Body of pancreas (tissue), 4 donors: ENCODE data around the gene TBX19. TPM values are rescaled to one million over a fixed set of nuclear protein-coding genes. Genes with fewer than 3 reads are reported as not detected.

ENCODE experiments used
- ATAC-seq: fragments of 150-250 bp; one replicate; pipeline ENCODE4 v1.9.1; 2016
- DNase-seq, 4 donors: peaks; one replicate each; pipeline ENCODE4 v3.0.0-alpha.2; 2019
- H3K27ac ChIP-seq, 4 donors: fragments of 200-600 bp; sonication (generic); 1 replicate in 3 of 4; 2 replicates in 1 of 4; pipeline versions ENCODE4 v1.5.1 to v1.6.1; 2016 to 2019; ENCODE audit warnings: mild to moderate bottlenecking in 1 of 4, mixed read lengths in 1 of 4, moderate library complexity in 1 of 4
- H3K27me3 ChIP-seq, 2 donors: fragments of 200-600 bp; sonication (generic); one replicate each; pipeline ENCODE4 v1.6.0; 2016; ENCODE audit warnings: mild to moderate bottlenecking in 1 of 2
- H3K36me3 ChIP-seq, 2 donors: fragments of 200-600 bp; sonication (generic); replicated peaks in 1 of 2; 2 replicates each; pipeline ENCODE4 v1.5.1; 2016; ENCODE audit warnings: low read depth in 2 of 2; ENCODE audit not compliant: insufficient read depth in 1 of 2
- H3K4me1 ChIP-seq: fragments of 200-600 bp; sonication (generic); one replicate; pipeline ENCODE4 v1.6.0; 2016
- H3K4me3 ChIP-seq, 2 donors: fragments of 200-600 bp; sonication (generic); 1 replicate in 1 of 2; 2 replicates in 1 of 2; pipeline ENCODE4 v1.5.1; 2016 to 2019
- H3K9me3 ChIP-seq, 3 donors: fragments of 200-600 bp; sonication (generic); 1 replicate in 2 of 3; 2 replicates in 1 of 3; pipeline ENCODE4 v1.5.1; 2016
- CTCF ChIP-seq, 7 experiments: fragments of 450-650 bp in 4 of 7; fragments of 200-600 bp in 3 of 7; sonication (generic) in 3 of 7; IDR thresholded peaks; one replicate each; pipeline ENCODE4 v1.5.1; 2016 to 2019; ENCODE audit warnings: antibody characterized with exemption in 7 of 7
- POLR2A ChIP-seq, 3 donors: fragments of 450-650 bp; IDR thresholded peaks; one replicate each; pipeline ENCODE4 v1.6.1; 2016; ENCODE audit warnings: antibody characterized with exemption in 3 of 3, mild to moderate bottlenecking in 2 of 3
- WGBS, 2 donors: methylation state at CpG; one replicate each; pipeline ENCODE4 v1.1.5; 2017; 5-methylcytosine and 5-hydroxymethylcytosine counted together
- intact Hi-C: fragments of 100-400 bp; cut with DNase I; formaldehyde crosslinking; loops from one replicate; pipeline ENCODE4 v1.15.1; 2023
- total RNA-seq, 2 donors: library from RNA; depleted of rRNA; stranded (reverse); fragments of >200 nt; gene quantifications; one replicate each; pipeline ENCODE4 v1.1.0, GENCODE V29; 2016

The TBX19 gene
- total RNA-seq, 2 donors from 2014 or later: 0.78 to 2.0 TPM

GRCh38 chr1:168246506-168246905, 34.2 kb upstream of the TBX19 start:
- intact Hi-C loops: no loop called here
- H3K4me3 ChIP-seq: no peak overlapping the region
- no peak for ATAC-seq

GRCh38 chr1:168252204-168252733, 28.4 kb upstream of the TBX19 start:
- H3K4me1 ChIP-seq: no peaks in the 10 kb centered on the region
- no peaks in the 10 kb centered on the region for H3K27me3 ChIP-seq
- DNase-seq (no peak), ATAC-seq (no peak)
- TF ChIP-seq POLR2A (IDR thresholded peaks at IDR 0.05) (no peak), CTCF (IDR thresholded peaks at IDR 0.05) (no peak)
- no peak overlapping the region for H3K27ac ChIP-seq
- peaks cover 0 to 13% (median 0%) of the 10 kb centered on the region in 3 donors for H3K9me3 ChIP-seq
- intact Hi-C loops: no loop called here
- no peak overlapping the region for H3K4me3 ChIP-seq
- peaks cover 0 to 4% of the 10 kb centered on the region in 2 donors for H3K36me3 ChIP-seq
- WGBS, 2 donors: 73 to 74% methylated on average over 3 of the region's 3 CpGs

More at GRCh38 chr1:168246506-168246905, 34.2 kb upstream of the TBX19 start:
- peaks cover 0 to 8% of the 10 kb centered on the region in 2 donors for H3K36me3 ChIP-seq
- TF ChIP-seq CTCF (IDR thresholded peaks at IDR 0.05) (no peak), POLR2A (IDR thresholded peaks at IDR 0.05) (no peak)
- no peaks in the 10 kb centered on the region for H3K9me3 ChIP-seq
- no peaks in the 10 kb centered on the region for H3K27me3 ChIP-seq
- 84 to 89% methylated on average over 5 of the region's 5 CpGs for WGBS, 2 donors
- peaks cover 13% of the 10 kb centered on the region for H3K4me1 ChIP-seq
- no peak overlapping the region for H3K27ac ChIP-seq
- no peak for DNase-seq

DNA sequence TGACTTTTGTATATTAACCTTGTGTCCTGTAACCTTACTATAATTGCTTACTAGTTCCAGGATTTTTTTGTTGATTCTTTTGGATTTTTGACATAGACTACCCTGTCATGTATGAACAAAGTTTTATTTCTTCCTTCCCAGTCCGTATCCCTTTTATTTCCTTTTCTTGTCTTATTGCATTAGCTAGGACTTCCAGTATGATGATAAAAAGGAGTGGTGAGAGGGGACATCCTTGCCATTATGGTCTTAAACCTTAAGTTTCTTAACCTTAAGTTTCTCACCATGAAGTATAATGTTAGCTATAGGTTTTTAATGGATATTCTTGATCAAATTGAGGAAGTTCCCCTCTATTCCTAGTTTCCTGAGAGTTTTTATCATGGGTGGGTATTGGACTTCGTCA, 24.5 kb upstream of the TBX19 start:
- H3K36me3 ChIP-seq: no peaks in the 10 kb centered on the region
- TF ChIP-seq CTCF (IDR thresholded peaks at IDR 0.05) (no peak), POLR2A (IDR thresholded peaks at IDR 0.05) (no peak)
- ATAC-seq: no peak
- DNase-seq: no peak
- H3K27ac ChIP-seq: no peak overlapping the region
- intact Hi-C loops: no loop called here
- H3K27me3 ChIP-seq: no peaks in the 10 kb centered on the region
- peaks cover 2% of the 10 kb centered on the region for H3K4me1 ChIP-seq
- 93 to 100% methylated on average over 2 of the region's 2 CpGs for WGBS, 2 donors
- H3K4me3 ChIP-seq: no peak overlapping the region
- peaks cover 0 to 13% (median 0%) of the 10 kb centered on the region in 3 donors for H3K9me3 ChIP-seq

DNA sequence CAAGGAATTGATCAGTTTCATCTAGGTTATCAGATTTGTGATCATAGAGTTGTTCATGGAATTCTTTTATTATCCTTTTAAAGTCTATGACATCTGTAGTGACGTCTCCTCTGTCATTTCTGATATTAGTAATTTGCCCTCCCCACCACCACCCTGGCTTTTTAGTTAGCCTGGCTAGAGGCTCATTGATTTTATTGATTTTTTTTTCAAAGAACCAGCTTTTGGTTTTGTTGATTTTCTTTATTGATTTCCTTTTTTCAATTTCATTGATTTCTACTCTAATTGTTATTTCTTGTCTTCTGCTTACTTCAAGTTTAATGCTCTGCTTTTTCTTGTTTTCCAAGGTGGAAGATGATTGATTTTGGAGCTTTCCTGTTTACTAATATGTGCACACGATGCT, 23.3 kb upstream of the TBX19 start:
- no peak for DNase-seq
- Histone ChIP-seq H3K4me1 (peaks cover 9% of the 10 kb centered on the region), H3K4me3 (no peak overlapping the region), H3K27ac (no peak overlapping the region), H3K27me3 (no peaks in the 10 kb centered on the region), H3K9me3 (peaks cover 0 to 13% (median 0%) of the 10 kb centered on the region in 3 donors), H3K36me3 (no peaks in the 10 kb centered on the region)
- TF ChIP-seq POLR2A (IDR thresholded peaks at IDR 0.05): no peak
- 48 to 76% methylated on average over 2 of the region's 2 CpGs for WGBS, 2 donors
- no peak for ATAC-seq
- intact Hi-C loops: no loop called here

GRCh38 chr1:168259567-168259966, 21.1 kb upstream of the TBX19 start:
- intact Hi-C loops: no loop called here
- peaks cover 0 to 13% (median 0%) of the 10 kb centered on the region in 3 donors for H3K9me3 ChIP-seq
- no peak overlapping the region for H3K4me3 ChIP-seq
- H3K36me3 ChIP-seq: no peaks in the 10 kb centered on the region
- DNase-seq (no peak), ATAC-seq (no peak)
- no peak for TF ChIP-seq POLR2A (IDR thresholded peaks at IDR 0.05)
- WGBS, 2 donors: 97 to 100% methylated on average over 1 of the region's 1 CpG
- H3K27ac ChIP-seq: no peak overlapping the region
- H3K27me3 ChIP-seq: no peaks in the 10 kb centered on the region
- H3K4me1 ChIP-seq: peaks cover 9% of the 10 kb centered on the region

DNA sequence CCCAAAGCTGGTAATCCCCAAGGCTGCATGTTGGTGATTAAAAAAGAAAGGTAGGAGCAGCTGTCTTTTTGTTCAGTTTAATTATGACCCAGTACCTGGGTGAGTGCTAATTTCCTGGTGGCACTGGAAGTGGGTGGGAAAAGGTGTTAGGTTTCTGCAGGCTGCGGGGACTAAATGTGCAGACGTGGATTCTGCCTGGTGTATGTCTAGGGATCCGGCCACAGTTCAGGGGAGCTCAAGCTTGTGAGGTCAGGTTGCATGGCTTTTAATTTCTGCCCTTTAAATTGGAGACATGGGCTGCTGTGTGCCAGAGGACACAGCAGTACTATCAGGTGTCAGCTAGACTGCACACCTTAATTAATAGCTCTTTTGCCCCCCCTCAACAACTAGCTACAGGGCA, 20.3 kb upstream of the TBX19 start:
- DNase-seq (no peak), ATAC-seq (no peak)
- intact Hi-C loops: no loop called here

More for the DNA sequence above, 20.3 kb upstream of the TBX19 start:
- Histone ChIP-seq H3K36me3 (no peaks in the 10 kb centered on the region), H3K27ac (no peak overlapping the region), H3K4me3 (no peak overlapping the region), H3K9me3 (peaks cover 0 to 13% (median 0%) of the 10 kb centered on the region in 3 donors), H3K4me1 (peaks cover 9% of the 10 kb centered on the region), H3K27me3 (no peaks in the 10 kb centered on the region)
- no peak for TF ChIP-seq CTCF (IDR thresholded peaks at IDR 0.05)
- TF ChIP-seq POLR2A (IDR thresholded peaks at IDR 0.05): no peak
- 86 to 93% methylated on average over 3 of the region's 3 CpGs for WGBS, 2 donors
